SK-MEL-5 (cell line): Measurements from ENCODE around the gene IDH3B. TPM values are rescaled to one million over a fixed set of nuclear protein-coding genes. Genes with fewer than 3 reads are reported as not detected.

Source experiments
- DNase-seq: peaks from one replicate; pipeline ENCODE4 v3.0.0-alpha.2; 2016; ENCODE audit warnings: low read depth, low spot score
- in situ Hi-C: cut with HindIII; loops from 2 replicates; pipeline ENCODE4 v1.10.0; 2016; ENCODE audit warnings: low sequenced_read_pairs, high pct_unique_total_duplicates, low pct_unique_long_range_greater_than_20kb
- total RNA-seq: library from RNA; depleted of rRNA; stranded (reverse); fragments of >200 nt; shearing (Covaris generic); gene quantifications from 2 replicates; pipeline ENCODE4 v1.2.3, GENCODE V29; 2014

IDH3B gene
- total RNA-seq, 1 experiment from 2014 or later = 240 TPM

DNA sequence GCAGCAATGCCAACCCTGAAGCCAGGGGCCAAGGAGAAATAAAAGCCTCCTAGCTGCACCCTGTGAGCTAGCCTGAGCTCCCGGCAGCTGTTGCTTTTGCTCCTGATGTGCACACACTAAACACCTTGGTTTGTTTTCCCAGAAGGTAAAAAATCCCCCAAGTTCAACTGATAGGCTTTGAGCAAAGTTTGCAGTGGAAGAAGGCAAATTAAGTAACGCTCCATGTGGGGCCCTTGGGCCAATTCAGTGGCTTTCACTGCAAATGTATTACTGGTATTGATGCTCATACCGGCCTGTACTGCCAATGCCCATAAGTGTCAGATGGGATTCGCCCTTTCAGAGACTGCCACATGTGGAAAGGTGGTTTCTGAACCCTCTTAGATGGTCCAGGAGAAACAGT lies 9.4 kb upstream of the IDH3B start:
- in situ Hi-C loops = no loop called here
- DNase-seq = no peak

DNA sequence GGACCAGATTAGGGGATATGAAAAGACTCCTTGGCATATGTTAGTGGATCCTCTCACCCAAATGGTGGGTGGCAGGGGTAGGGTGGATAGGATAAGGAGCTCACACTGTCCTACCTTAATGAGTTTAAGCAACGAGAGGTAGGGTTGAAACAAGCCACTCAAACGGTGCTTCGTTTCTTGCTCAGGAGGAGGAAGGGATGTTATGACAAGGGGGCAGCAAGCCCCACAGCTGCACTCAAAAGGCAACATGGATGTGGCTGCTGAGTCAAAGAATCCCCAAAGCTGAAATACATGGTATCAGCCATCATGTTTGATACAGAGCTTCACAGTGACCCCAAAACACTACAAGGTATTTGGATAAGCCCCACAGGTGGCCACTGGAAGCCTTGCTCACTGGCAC lies 8.4 kb upstream of the IDH3B start:
- no peak for DNase-seq
- in situ Hi-C loops = no loop called here

DNA sequence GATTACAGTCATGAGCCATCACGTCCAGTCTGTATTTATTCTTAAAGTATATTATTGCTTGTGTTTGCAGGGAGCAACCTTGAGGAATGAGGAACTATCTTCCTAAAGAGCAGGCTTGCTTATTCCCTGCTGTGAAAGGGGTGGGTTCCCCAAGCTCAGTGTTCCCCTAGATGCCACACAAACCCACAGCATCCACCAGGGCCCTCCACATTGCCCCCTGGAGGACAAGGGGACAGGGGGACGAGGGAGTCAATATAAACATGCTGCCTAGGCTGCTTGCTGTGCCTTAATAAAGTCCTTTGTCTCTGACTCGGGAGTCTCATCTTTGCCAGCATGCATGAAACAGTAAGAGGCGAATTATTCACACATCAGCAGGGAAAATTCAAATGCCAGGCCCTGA lies 8.0 kb upstream of the IDH3B start:
- in situ Hi-C loops = no loop called here

DNA sequence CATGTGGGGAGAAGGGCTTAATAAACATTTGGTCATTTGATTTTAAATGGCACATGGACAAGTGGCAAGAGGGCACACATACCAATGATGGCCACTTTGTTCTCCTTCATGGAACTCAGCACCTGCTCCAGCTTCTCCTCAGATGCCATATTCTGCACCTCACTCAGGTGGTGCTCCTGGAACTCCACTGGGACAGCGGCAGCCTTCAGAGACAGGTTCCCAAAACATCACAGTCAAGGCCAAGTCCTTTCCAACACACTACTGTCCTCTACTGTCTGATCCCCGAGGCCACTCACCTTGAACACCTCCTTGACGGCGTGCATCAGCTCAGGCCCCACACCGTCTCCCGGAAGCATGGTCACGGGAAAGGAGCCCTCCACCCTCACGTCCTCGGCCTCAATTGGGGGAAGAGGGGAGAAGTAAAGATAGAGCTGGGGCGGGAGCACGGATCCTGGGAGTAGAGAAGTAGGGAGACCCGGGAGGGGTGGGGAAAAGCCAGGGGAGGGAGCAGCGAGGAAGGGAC lies 591 bp downstream of the IDH3B start:
- DNase-seq = no peak
- in situ Hi-C loops = no loop called here

More for the DNA sequence above, 8.0 kb upstream of the IDH3B start:
- peak; percentile 48 for DNase-seq

DNA sequence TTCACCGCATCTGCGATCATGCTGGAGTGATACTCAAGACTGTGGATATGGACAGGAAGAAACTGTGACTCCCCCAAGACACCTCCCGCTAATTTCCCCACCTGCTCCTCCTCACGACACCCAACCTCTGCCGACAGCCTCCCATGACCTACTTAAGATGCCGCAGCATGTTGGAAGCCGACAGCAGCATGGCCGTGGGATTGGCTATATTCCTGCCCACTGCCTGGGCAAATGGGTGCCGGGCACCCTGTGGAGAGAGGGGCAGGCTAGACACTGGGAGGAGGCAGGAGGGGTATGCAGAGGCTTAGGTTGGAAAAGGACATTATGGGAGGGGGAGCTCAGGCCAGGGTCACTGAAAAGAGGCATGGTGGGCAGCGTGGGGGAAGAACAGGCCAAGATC lies 4.5 kb downstream of the IDH3B start:
- in situ Hi-C loops = no loop called here
- DNase-seq = no peak

DNA sequence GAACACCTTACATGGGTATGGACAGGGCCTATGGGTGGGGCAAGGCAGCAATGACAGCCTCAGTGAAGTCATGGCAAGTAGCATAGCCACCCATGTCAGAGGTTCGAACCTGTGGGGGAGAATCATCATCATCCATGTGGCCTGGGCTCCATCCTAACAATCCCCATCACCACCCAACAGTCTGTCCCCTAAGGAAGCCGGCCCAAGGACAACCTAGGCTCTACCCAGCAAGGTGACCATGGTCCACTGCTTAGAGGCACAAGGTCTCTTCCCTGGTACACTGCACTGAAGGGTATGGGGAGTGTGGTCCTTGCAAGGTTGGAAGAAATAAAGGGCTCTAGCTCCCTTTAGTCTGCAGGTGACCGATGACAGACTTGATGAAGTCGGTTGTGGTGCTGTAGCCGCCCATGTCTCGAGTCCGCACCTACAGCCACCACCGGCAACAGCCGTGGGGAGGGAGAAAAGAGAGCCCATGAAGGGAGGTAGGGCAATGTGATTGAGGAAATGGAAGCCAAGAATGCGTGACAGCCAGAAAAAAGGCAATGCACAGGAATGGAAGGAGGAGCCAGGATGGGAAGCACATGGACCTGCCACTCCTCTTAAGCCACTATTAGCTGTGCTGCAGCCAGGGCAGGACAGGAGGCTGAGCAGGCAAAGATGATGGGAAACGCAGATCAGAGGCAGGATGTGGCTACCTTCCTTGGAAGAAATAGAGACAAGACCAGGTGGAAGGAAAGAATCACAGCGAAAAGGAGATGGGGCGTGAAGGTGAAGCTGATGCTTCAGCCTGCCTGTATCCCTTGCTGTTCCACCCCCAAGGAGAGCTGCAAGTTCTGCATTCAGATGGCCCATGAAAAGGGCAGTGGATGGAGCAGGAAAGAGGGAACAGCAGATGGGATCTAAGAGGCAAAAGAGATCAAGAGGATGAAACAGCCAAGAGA lies 5.3 kb downstream of the IDH3B start:
- DNase-seq = peak; percentile 30
- in situ Hi-C loops = no loop called here

DNA sequence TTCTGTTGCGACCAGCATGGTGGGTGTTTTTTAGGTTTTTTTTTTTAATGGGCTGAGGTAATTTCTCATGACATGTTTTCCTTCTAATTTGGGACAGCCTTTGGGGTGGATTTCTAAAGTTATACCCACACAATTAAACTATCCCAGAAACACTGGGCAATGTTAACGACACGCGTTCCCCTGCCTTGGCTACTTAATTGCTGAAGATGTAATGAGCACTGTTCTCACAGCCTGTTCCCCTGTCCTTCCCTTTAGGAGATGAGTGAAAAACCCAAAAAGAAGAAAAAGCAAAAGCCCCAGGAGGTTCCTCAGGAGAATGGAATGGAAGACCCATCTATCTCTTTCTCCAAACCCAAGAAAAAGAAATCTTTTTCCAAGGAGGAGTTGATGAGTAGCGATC lies 6.3 kb downstream of the IDH3B start:
- in situ Hi-C loops = no loop called here

DNA sequence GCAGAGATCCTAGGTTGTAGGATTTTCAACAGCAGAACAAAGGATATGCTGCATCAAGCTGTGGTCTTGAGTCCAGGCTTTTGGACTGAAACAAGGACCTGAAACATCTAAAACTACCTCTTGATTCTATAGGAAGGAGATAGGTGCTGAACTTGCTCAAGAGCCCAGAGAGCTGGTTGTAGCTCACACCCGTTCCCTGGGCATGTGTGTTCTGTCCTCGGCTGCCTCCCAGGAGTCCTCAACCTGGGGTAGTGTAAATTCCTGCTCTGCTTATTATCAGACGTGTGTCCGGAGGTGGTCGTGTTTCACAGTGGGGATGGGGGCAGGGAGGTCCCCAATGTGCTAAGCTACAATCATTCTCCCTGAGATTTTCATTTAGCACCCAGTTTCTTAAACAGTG lies 6.8 kb downstream of the IDH3B start:
- DNase-seq = no peak
- in situ Hi-C loops = no loop called here

More for the DNA sequence above, 6.3 kb downstream of the IDH3B start:
- DNase-seq = no peak

DNA sequence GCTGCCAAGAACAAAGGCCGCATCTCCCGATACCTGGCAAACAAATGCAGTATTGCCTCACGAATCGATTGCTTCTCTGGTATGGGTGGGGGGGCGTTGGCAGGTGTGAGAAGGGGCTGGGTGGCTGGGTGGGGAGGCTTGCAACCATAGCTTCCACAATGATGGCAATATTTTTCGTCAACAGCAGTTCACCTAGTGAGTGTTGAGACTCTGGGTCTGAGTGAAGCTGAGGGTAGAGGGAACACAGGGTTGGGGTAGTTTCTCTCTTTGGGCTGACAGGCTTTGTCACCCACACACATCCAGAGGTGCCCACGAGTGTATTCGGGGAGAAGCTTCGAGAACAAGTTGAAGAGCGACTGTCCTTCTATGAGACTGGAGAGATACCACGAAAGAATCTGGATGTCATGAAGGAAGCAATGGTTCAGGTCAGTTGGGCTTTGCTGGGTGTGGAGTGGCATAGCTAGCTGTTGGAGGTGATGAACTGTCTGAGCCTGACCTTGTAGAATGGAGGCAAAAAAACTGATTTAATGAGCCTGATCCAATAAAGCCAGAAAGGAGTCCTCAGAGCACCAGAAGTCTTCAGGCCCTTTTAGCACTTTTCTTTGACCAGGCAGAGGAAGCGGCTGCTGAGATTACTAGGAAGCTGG lies 7.4 kb downstream of the IDH3B start:
- in situ Hi-C loops = no loop called here
- DNase-seq = no peak

DNA sequence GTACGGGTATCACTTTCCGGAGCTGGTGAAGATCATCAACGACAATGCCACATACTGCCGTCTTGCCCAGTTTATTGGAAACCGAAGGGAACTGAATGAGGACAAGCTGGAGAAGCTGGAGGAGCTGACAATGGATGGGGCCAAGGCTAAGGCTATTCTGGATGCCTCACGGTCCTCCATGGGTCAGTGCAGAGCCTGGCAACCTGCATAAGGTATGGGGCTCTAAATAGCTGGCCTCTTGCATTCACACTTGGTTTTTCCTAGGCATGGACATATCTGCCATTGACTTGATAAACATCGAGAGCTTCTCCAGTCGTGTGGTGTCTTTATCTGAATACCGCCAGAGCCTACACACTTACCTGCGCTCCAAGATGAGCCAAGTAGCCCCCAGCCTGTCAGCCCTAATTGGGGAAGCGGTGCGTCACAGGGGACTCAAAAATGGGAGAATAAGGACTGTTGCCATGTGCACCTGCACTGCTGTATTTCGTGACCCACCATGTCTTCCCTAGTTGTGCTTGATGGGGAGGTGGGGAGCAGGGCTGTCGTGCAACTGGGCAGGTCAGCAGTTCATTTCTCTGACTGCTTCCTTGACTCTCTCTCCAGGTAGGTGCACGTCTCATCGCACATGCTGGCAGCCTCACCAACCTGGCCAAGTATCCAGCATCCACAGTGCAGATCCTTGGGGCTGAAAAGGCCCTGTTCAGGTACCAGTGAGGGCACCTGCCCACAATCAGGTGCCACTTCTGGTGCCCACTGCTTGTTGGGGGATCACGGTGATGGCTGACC lies 8.5 kb downstream of the IDH3B start:
- no peak for DNase-seq
- in situ Hi-C loops = no loop called here

DNA sequence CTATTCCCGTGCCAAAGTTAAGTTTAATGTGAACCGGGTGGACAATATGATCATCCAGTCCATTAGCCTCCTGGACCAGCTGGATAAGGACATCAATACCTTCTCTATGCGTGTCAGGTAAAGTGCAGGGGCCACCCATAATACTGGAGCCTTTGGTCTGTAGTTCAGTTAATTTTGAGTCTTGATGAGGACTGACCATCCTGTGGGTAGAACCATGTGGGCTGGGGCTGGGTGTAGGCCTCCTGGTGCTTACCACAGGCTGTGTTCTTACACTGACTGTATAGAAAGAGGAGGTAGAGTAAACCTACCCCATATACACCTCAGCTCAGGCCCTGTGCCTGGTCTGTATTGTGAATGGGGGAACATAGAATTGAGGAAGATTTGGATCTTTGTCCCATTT lies 9.2 kb downstream of the IDH3B start:
- DNase-seq = no peak
- in situ Hi-C loops = no loop called here

DNA sequence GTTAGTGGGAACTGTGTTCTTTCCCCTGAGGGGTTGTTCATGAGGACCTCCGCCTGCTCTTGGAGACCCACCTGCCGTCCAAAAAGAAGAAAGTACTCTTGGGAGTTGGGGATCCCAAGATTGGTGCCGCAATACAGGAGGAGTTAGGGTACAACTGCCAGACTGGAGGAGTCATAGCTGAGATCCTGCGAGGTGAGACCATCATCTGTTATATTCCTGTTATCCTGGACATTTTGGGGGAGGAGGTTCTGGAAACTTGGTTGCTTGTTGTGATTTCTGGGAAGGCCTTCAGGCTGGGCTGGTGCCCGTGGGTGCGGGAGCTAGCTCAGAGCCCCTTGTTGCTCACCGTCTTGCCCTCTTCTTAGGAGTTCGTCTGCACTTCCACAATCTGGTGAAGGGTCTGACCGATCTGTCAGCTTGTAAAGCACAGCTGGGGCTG lies 9.6 kb downstream of the IDH3B start:
- DNase-seq = no peak
- in situ Hi-C loops = no loop called here

DNA sequence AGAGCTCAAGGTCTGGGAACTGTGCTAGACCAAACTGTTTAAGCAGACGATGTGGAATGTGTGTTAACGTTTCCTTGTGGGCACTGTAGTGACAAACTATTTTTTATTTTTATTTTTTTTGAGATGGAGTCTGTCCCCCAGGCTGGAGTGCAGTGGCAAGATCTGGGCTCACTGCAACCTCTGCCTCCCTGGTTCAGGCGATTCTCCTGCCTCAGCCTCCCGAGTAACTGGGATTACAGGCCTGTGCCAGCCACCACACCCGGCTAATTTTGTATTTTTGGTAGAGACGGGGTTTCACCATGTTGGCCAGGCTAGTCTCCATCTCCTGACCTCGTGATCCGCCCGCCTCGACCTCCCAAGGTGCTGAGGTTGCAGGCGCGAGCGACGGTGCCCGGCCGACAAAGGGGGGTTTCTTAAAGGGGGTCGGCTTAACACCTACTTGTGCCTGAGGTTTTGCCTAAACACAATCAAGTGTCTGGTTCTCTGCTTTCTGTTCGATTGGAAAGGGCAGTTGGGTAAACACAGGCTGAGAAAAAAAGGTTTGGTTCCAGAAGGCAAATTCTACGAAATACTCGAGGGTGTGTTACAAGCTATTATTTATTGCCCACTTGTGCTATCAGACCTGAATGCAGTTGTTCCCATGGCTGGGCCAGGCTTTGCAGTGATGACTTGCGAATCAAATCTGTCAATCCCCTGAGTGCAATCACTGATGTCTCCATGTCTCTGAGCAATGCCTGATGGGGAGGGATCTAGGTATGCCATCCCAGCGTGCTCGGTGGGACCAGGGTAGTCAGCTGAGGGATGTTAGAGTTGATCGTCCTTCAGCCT lies 10.2 kb downstream of the IDH3B start:
- no peak for DNase-seq
- in situ Hi-C loops = no loop called here

DNA sequence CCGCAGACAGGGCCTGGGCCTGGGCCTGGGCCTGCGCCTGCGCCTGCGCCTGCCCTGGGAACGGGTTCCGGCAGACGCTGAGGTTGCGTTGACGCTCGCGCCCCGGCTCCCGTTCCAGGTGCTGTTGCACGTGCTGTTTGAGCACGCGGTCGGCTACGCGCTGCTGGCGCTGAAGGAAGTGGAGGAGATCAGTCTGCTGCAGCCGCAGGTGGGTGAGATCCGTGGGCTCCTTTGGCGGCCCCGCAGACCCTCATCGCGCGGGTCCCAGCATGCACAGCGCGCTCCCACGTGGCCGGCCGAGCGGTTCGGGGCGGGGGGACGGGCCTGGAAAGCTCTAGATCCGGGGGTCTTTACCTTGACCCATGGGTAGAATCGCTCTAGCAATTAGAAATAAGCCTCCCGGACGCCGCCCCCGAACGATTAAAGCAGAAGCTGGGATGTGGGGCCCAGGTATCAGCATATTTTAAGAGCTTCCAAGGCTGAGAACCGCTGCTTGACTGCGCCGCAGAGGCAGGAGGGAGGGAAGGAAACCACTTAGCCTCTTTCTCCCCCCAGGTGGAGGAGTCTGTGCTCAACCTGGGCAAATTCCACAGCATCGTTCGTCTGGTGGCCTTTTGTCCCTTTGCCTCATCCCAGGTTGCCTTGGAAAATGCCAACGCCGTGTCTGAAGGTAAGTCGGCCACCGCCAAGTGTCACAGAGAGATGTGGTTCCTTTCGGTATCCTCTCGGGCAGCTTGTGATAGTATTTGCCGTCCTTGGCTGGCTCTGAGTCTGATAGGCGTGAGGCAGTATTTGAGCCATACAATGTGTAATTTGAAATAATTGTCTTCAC lies 11.1 kb downstream of the IDH3B start:
- in situ Hi-C loops = no loop called here
- DNase-seq = no peak

DNA sequence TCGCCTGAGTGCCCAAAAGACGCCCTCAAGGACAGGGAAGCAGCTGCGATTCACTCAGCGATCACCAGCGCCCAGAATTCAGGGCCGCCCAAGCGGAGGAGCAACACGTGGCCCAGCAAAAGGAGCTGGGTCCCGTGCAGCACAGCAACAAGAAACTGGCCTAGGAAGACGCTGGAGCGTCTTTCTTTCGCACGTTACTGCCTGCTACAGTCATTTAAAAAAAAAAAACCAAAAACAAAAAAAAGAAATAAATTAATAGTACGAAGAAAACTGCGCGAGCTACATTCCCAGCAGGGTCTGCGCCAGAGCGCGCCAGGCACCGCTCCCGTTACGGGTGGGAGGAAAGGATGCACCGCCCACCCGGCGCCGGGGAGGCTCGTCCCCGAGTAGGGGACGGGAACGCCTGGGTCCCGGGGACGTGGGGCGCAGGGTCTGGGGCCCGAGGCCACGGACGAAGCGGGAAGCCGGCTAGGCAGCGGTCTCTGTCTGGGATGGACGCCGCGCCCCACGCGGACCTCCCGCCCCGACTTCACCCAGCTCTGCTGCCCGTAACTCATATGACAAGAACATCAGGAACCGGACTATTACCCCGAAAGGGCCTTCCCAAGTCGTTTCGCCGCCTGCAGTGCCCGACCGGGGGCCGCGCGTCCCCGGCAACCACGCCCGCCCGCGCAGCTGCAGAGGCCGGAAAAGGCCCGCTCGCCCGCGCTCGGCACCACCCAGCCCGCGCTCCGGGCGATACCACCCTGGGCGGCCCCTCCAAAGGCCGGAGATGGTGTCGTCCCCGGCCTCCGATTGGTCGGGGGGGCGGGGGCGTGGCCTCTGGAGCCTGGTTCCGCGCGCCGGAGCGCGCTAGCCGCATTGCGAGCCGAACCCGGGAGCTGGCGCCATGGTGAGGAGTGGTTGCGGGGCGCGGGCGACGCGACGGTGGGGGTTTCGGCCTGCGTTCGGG lies 12.0 kb downstream of the IDH3B start, which contains the start of gene NOP56:
NOP56 (plus strand) TSS at position 861 of the 952 bp plus-strand sequence; CDS start at position 890, 29 bp downstream.
- in situ Hi-C loops = no loop called here
- DNase-seq = peak; percentile 92
